HG02870 (cell line): ENCODE results near the gene STK35.

Source experiments
- ATAC-seq: cut with Tn5 transposase; IDR thresholded peaks from one replicate; pipeline ENCODE4 v1.9.1; 2021; ENCODE audit warnings: mild to moderate bottlenecking, moderate library complexity; ENCODE audit not compliant: unreplicated experiment

Gene STK35

GRCh38 chr20:2132461-2132901 lies 30.9 kb downstream of the STK35 start:
- ATAC-seq: no peak

GRCh38 chr20:2133318-2134183 lies 31.9 kb downstream of the STK35 start:
- no peak for ATAC-seq

- no peak for ATAC-seq
Observed at GRCh38 chr20:2135013-2135412, 33.4 kb downstream of the STK35 start.

- ATAC-seq: no peak
Observed at GRCh38 chr20:2136275-2136674, 34.6 kb downstream of the STK35 start.

GRCh38 chr20:2137552-2138201 lies 36.0 kb downstream of the STK35 start:
- no peak for ATAC-seq

GRCh38 chr20:2138396-2138795 lies 36.8 kb downstream of the STK35 start:
- ATAC-seq: no peak

GRCh38 chr20:2139250-2139649 lies 37.6 kb downstream of the STK35 start:
- ATAC-seq: no peak

GRCh38 chr20:2139736-2140135 lies 38.1 kb downstream of the STK35 start:
- no peak for ATAC-seq

GRCh38 chr20:2140561-2140960 lies 38.9 kb downstream of the STK35 start:
- no peak for ATAC-seq

- ATAC-seq: no peak
Observed at GRCh38 chr20:2141600-2142575, 40.3 kb downstream of the STK35 start.

- ATAC-seq: no peak
Observed at GRCh38 chr20:2142649-2143048, 41.0 kb downstream of the STK35 start.

- ATAC-seq: no peak
Observed at GRCh38 chr20:2143594-2143993, 42.0 kb downstream of the STK35 start.

GRCh38 chr20:2144850-2145249 lies 43.2 kb downstream of the STK35 start:
- no peak for ATAC-seq

- ATAC-seq: no peak
Observed at GRCh38 chr20:2145376-2145775, 43.7 kb downstream of the STK35 start.

- ATAC-seq: no peak
Observed at GRCh38 chr20:2146080-2146867, 44.6 kb downstream of the STK35 start.

- no peak for ATAC-seq
Observed at GRCh38 chr20:2149507-2149906, 47.9 kb downstream of the STK35 start.

- ATAC-seq: no peak
Observed at GRCh38 chr20:2150660-2151059, 49.0 kb downstream of the STK35 start.

- no peak for ATAC-seq
Observed at GRCh38 chr20:2151858-2152281, 50.2 kb downstream of the STK35 start.

- ATAC-seq: no peak
Observed at GRCh38 chr20:2152317-2152716, 50.7 kb downstream of the STK35 start.

- ATAC-seq: no peak
Observed at GRCh38 chr20:2153326-2153725, 51.7 kb downstream of the STK35 start.
